ENCODE data around the gene PTCHD1. TPM values are rescaled to one million over a fixed set of nuclear protein-coding genes. Genes with fewer than 3 reads are reported as not detected.

Gene PTCHD1
- total and polyA plus RNA-seq, 9 of the 15 experiments (the other 6 are each of a cell fraction or from before 2014, with no cell fraction given), result not detected

DNA sequence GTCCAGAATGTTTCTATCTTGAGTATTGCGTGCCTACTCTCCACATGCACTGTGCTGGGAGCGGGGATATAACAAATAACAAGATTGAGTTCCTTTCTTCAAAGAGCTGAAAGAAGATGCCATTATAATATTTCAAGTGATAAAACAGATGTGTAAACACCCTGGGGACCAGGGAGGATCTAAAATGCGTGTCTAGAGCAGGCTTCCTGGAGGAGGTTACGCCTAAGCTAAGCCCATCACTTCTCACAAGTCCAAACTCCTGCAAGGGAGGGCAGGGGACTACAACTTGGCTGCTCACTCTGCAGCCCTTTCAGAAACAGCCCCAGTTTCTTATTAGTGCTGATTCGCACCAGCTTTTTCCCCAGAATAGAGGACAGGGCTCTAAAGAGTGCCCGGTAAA is 21.5 kb downstream of the PTCHD1 start:
- in situ Hi-C loops (cut with MboI) (no loop called here), intact Hi-C loops (cut with micrococcal nuclease) (no loop called here)
- Histone ChIP-seq H3K9ac (ENCODE audit: insufficient read depth in 1 of 2, low read depth in 2 of 2, low read length in 2 of 2) (no peak overlapping the region), H3K27me3 (ENCODE audit: control insufficient read depth in 2 of 2, insufficient read depth in 2 of 2, low read length in 2 of 2) (no peaks in the 10 kb centered on the region), H3K9me3 (replicated peaks; ENCODE audit: control insufficient read depth, insufficient read depth, low read depth, low read length) (no peaks in the 10 kb centered on the region), H2AFZ (ENCODE audit: low read depth, low read length) (no peak overlapping the region), H3K4me1 (replicated peaks in 1 of 2; ENCODE audit: control insufficient read depth in 2 of 2, insufficient read depth in 2 of 2, low read length in 2 of 2) (no peaks in the 10 kb centered on the region), H3K9me1 (ENCODE audit: control insufficient read depth, insufficient read depth, low read length) (no peaks in the 10 kb centered on the region), H3K79me2 (ENCODE audit: control insufficient read depth, insufficient read depth, low read length) (no peaks in the 10 kb centered on the region), H3K36me3 (ENCODE audit: control insufficient read depth, insufficient read depth, low read length) (no peaks in the 10 kb centered on the region), H3K4me2 (ENCODE audit: insufficient read depth, low read length) (no peak overlapping the region), H3K4me3 (no peak overlapping the region), H4K20me1 (replicated peaks; ENCODE audit: control insufficient read depth, insufficient read depth, low read length) (no peaks in the 10 kb centered on the region), H3K27ac (ENCODE audit: extremely low read depth, low read depth, low read length) (no peak overlapping the region)
- TF ChIP-seq ZNF41 (CRISPR knock-in tag; conservative IDR thresholded peaks at IDR 0.05), result no peak
- DNase-seq (ENCODE audit: extremely low read depth in 1 of 4, low spot score in 3 of 4) (no peak), FAIRE-seq (no peak), ATAC-seq (no peak)
- ChIA-PET CTCF (ENCODE audit: low intra/inter-chr PET ratio) (no interaction called here), POLR2A (no interaction called here)
- BruUV-seq (replicated peaks), result no TSS peak
- 0% methylated on average over 5 of the region's 6 CpGs for WGBS (ENCODE audit: insufficient coverage, low coverage, missing lambda C conversion rate)

DNA sequence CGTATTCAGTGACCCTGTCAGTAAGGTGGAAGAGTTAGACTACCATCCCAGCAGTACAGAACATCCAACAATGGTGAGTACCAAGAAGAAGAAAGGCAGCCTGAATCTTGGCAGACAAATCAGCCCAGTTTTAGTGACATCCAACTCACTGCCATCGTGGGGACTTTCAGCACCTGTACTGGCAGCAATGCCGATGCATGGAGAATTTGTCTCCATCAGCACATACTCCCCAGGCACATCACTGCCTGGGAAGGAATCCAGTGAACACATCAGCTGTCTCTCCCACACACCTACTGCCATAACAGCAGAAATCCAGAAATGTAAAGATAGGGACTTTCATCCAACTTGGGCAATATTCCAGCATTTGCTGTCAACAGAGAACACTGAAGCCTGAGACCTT is 29.8 kb downstream of the PTCHD1 start:
- Histone ChIP-seq H3K36me3 (ENCODE audit: control insufficient read depth, insufficient read depth, low read length) (no peaks in the 10 kb centered on the region), H3K9me3 (replicated peaks; ENCODE audit: control insufficient read depth, insufficient read depth, low read depth, low read length) (no peaks in the 10 kb centered on the region), H3K4me3 (no peak overlapping the region), H2AFZ (ENCODE audit: low read depth, low read length) (no peak overlapping the region), H3K9me1 (ENCODE audit: control insufficient read depth, insufficient read depth, low read length) (no peaks in the 10 kb centered on the region), H3K27ac (ENCODE audit: extremely low read depth, low read depth, low read length) (no peak overlapping the region), H4K20me1 (replicated peaks; ENCODE audit: control insufficient read depth, insufficient read depth, low read length) (no peaks in the 10 kb centered on the region), H3K4me1 (replicated peaks in 1 of 2; ENCODE audit: control insufficient read depth in 2 of 2, insufficient read depth in 2 of 2, low read length in 2 of 2) (no peaks in the 10 kb centered on the region), H3K27me3 (ENCODE audit: control insufficient read depth in 2 of 2, insufficient read depth in 2 of 2, low read length in 2 of 2) (no peaks in the 10 kb centered on the region), H3K4me2 (ENCODE audit: insufficient read depth, low read length) (no peak overlapping the region), H3K79me2 (ENCODE audit: control insufficient read depth, insufficient read depth, low read length) (no peaks in the 10 kb centered on the region), H3K9ac (ENCODE audit: insufficient read depth in 1 of 2, low read depth in 2 of 2, low read length in 2 of 2) (no peak overlapping the region)
- no TSS peak for BruUV-seq (replicated peaks)
- intact Hi-C loops (cut with micrococcal nuclease), result no loop called here
- DNase-seq (ENCODE audit: extremely low read depth in 1 of 4, low spot score in 3 of 4) (no peak), ATAC-seq (no peak), FAIRE-seq (no peak)
- ChIA-PET POLR2A (no interaction called here), CTCF (ENCODE audit: low intra/inter-chr PET ratio) (no interaction called here)
- in situ Hi-C loops (cut with MboI), result no loop called here
- TF ChIP-seq PYGO2 (tag; IDR thresholded peaks at IDR 0.05), result no peak
- TF ChIP-seq RBM34 (IDR thresholded peaks at IDR 0.05; ENCODE audit: borderline replicate concordance, insufficient read depth, low read length), result no peak
- no peak for TF ChIP-seq MEF2A (IDR thresholded peaks at IDR 0.05; ENCODE audit: control insufficient read depth, low read depth, low read length)
- 0% methylated on average over 3 of the region's 3 CpGs for WGBS (ENCODE audit: insufficient coverage, low coverage, missing lambda C conversion rate)

Data from K562 (cell line).